SK-N-SH (cell line): Measurements from ENCODE around the gene C10orf90. TPM values are rescaled to one million over a fixed set of nuclear protein-coding genes. Genes with fewer than 3 reads are reported as not detected.

ENCODE experiments used
- CTCF ChIA-PET: fragments of 300-600, 350-600 bp; formaldehyde crosslinking; extraction: SDS; loops from one replicate; lab custom pipeline; 2021; lab: Yijun Ruan, JAX
- POLR2A ChIA-PET: fragments of 350-600 bp; sonication (Branson Sonifier 250); formaldehyde crosslinking; extraction: SDS; loops from one replicate; lab custom pipeline; 2020; ENCODE audit warnings: antibody characterized with exemption, inconsistent platforms; lab: Yijun Ruan, JAX
- DNase-seq: peaks from one replicate; pipeline ENCODE4 v3.0.0; 2012
- H2AFZ ChIP-seq: fragments of 200-600 bp; sonication (generic); 2 replicates; pipeline ENCODE4 v1.8.1; 2016; ENCODE audit warnings: antibody characterized with exemption, mild to moderate bottlenecking, low read depth
- H3F3A ChIP-seq: fragments of 200-600 bp; sonication (generic); replicated peaks from 2 replicates; pipeline ENCODE3; 2016; ENCODE audit warnings: antibody characterized with exemption, mild to moderate bottlenecking; ENCODE audit not compliant: insufficient read depth
- H3K27ac ChIP-seq, 2 experiments: fragments of 200-500 bp in 1 of 2; fragments of 200-600 bp in 1 of 2; sonication (Bioruptor generic) in 1 of 2; sonication (generic), shearing (Covaris generic) in 1 of 2; 2 replicates each; pipeline versions ENCODE4 v1.5.1 to v1.6.1; 2014 to 2016; ENCODE audit warnings: low read depth in 2 of 2, inconsistent platforms in 1 of 2, low read length in 1 of 2, mild to moderate bottlenecking in 1 of 2, mixed read lengths in 1 of 2
- H3K27me3 ChIP-seq: fragments of 200-600 bp; sonication (generic), shearing (Covaris generic); 2 replicates; pipeline ENCODE4 v1.6.1; 2016; ENCODE audit warnings: mixed run types; ENCODE audit not compliant: insufficient read depth
- H3K36me3 ChIP-seq, 2 experiments: fragments of 200-500 bp in 1 of 2; fragments of 200-600 bp in 1 of 2; sonication (Bioruptor generic) in 1 of 2; sonication (generic) in 1 of 2; replicated peaks in 1 of 2; 2 replicates each; pipeline versions ENCODE3 to v1.5.1; 2014 to 2016; ENCODE audit warnings: low read length in 1 of 2, mild to moderate bottlenecking in 1 of 2; ENCODE audit not compliant: insufficient read depth in 2 of 2, control insufficient read depth in 1 of 2
- H3K4me1 ChIP-seq, 2 experiments: fragments of 200-500 bp in 1 of 2; fragments of 200-600 bp in 1 of 2; sonication (Bioruptor generic) in 1 of 2; sonication (generic), shearing (Covaris generic) in 1 of 2; 2 replicates each; pipeline versions ENCODE4 v1.5.1 to v1.6.1; 2014 to 2016; ENCODE audit warnings: low read depth in 1 of 2, low read length in 1 of 2, mixed run types in 1 of 2; ENCODE audit not compliant: insufficient read depth in 2 of 2, control insufficient read depth in 1 of 2
- H3K4me2 ChIP-seq: fragments of 200-600 bp; sonication (generic), shearing (Covaris generic); 2 replicates; pipeline ENCODE4 v1.6.1; 2017; ENCODE audit warnings: mixed run types
- H3K4me3 ChIP-seq, 2 experiments: fragments of 200-500 bp in 1 of 2; fragments of 200-600 bp in 1 of 2; sonication (Bioruptor generic) in 1 of 2; sonication (generic), shearing (Covaris generic) in 1 of 2; 2 replicates each; pipeline versions ENCODE4 v1.5.1 to v1.8.1; 2014 to 2016; ENCODE audit warnings: low read depth in 2 of 2, inconsistent platforms in 1 of 2, low read length in 1 of 2, mild to moderate bottlenecking in 1 of 2, mixed read lengths in 1 of 2, moderate library complexity in 1 of 2
- H3K79me2 ChIP-seq: fragments of 200-600 bp; sonication (generic); 2 replicates; pipeline ENCODE4 v1.8.1; 2017; ENCODE audit warnings: mild to moderate bottlenecking; ENCODE audit not compliant: insufficient read depth
- H3K9ac ChIP-seq: fragments of 200-600 bp; sonication (generic); 2 replicates; pipeline ENCODE4 v1.6.1; 2017; ENCODE audit warnings: mixed run types
- H3K9me2 ChIP-seq: fragments of 200-600 bp; sonication (generic); 2 replicates; pipeline ENCODE4 v1.6.1; 2017; ENCODE audit warnings: mixed run types
- H3K9me3 ChIP-seq: fragments of 200-600 bp; sonication (generic); 2 replicates; pipeline ENCODE4 v1.6.1; 2017; ENCODE audit warnings: mixed run types, mild to moderate bottlenecking, moderate library complexity
- H4K20me1 ChIP-seq: fragments of 200-600 bp; sonication (generic); 2 replicates; pipeline ENCODE4 v1.6.1; 2017; ENCODE audit warnings: mild to moderate bottlenecking, mixed run types; ENCODE audit not compliant: insufficient read depth
- CHD2 ChIP-seq: fragments of 150-350 bp; IDR thresholded peaks from 2 replicates; pipeline ENCODE4 v1.6.1; 2018; ENCODE audit warnings: low read length; ENCODE audit not compliant: partially characterized antibody
- ELF1 ChIP-seq: IDR thresholded peaks from 2 replicates; pipeline ENCODE4 v1.4.0; 2012
- FOSL2 ChIP-seq: IDR thresholded peaks from 2 replicates; pipeline ENCODE4 v1.4.0; 2012; ENCODE audit warnings: low read depth, mild to moderate bottlenecking, moderate library complexity, borderline replicate concordance
- FOXJ3 ChIP-seq: sonication (generic); formaldehyde crosslinking; IDR thresholded peaks from 2 replicates; pipeline ENCODE4 v1.5.1; 2020; ENCODE audit warnings: mild to moderate bottlenecking, missing genetic modification reagents
- FOXM1 ChIP-seq: IDR thresholded peaks from 2 replicates; pipeline ENCODE4 v1.4.0; 2012; ENCODE audit warnings: low read depth, mild to moderate bottlenecking
- GABPA ChIP-seq: IDR thresholded peaks from 2 replicates; pipeline ENCODE4 v1.4.0; 2012; ENCODE audit warnings: low read depth, mild to moderate bottlenecking
- JUND ChIP-seq: IDR thresholded peaks from 2 replicates; pipeline ENCODE4 v1.4.0; 2012
- MEF2A ChIP-seq: IDR thresholded peaks from 2 replicates; pipeline ENCODE4 v1.4.0; 2012; ENCODE audit warnings: low read depth, borderline replicate concordance
- MXI1 ChIP-seq: IDR thresholded peaks from 2 replicates; pipeline ENCODE4 v1.6.1; 2012; ENCODE audit warnings: mild to moderate bottlenecking, low read depth, low read length, improper control_type of control experiment
- POLR2AphosphoS5 ChIP-seq: IDR thresholded peaks from 2 replicates; pipeline ENCODE4 v1.6.1; 2012; ENCODE audit warnings: low read depth, low read length
- RFX5 ChIP-seq: IDR thresholded peaks from 2 replicates; pipeline ENCODE4 v1.6.1; 2012; ENCODE audit warnings: mild to moderate bottlenecking, improper control_type of control experiment, low read length
- SMC3 ChIP-seq: IDR thresholded peaks from 2 replicates; pipeline ENCODE4 v1.6.1; 2012; ENCODE audit warnings: low read depth, low read length, improper control_type of control experiment
- TAF1 ChIP-seq: IDR thresholded peaks from 2 replicates; pipeline ENCODE4 v1.6.1; 2012; ENCODE audit warnings: low read depth, mild to moderate bottlenecking, low read length, moderate library complexity, borderline replicate concordance
- TCF12 ChIP-seq: IDR thresholded peaks from 2 replicates; pipeline ENCODE4 v1.4.0; 2012
- TEAD4 ChIP-seq: IDR thresholded peaks from 2 replicates; pipeline ENCODE4 v1.4.0; 2012; ENCODE audit warnings: mild to moderate bottlenecking, borderline replicate concordance; ENCODE audit not compliant: insufficient read depth
- WGBS: methylation state at CpG from one replicate; pipeline ENCODE4 v1.1.6; 2017; ENCODE audit warnings: low lambda C conversion rate; 5-methylcytosine and 5-hydroxymethylcytosine counted together
- polyA plus RNA-seq, 3 experiments: library from polyadenylated mRNA; depleted of rRNA; stranded (reverse); fragments of >200 nt; gene quantifications; 2 replicates each; pipeline ENCODE4 v1.2.3, GENCODE V29; 2012
- TF ChIP-seq, protein P1 (sequence below): fragments of 150-350 bp; IDR thresholded peaks from 2 replicates; pipeline ENCODE4 v1.6.1; 2017; ENCODE audit warnings: antibody characterized with exemption, low read length, low read depth, borderline replicate concordance
- TF ChIP-seq, protein P2 (sequence below): IDR thresholded peaks from 2 replicates; pipeline ENCODE4 v1.6.1; 2012; ENCODE audit warnings: mild to moderate bottlenecking, low read depth, low read length, moderate library complexity
- TF ChIP-seq, protein P3 (sequence below): fragments of 200-600 bp; sonication (generic); IDR thresholded peaks from 2 replicates; pipeline ENCODE4 v1.6.1; 2017; ENCODE audit warnings: antibody characterized with exemption, mild to moderate bottlenecking, moderate library complexity
- TF ChIP-seq, protein P4 (sequence below): IDR thresholded peaks from 2 replicates; pipeline ENCODE4; 2012

C10orf90 gene
- polyA plus RNA-seq, 1 of the 3 experiments (the other 2 are of a cell fraction) = 0.21 TPM

DNA sequence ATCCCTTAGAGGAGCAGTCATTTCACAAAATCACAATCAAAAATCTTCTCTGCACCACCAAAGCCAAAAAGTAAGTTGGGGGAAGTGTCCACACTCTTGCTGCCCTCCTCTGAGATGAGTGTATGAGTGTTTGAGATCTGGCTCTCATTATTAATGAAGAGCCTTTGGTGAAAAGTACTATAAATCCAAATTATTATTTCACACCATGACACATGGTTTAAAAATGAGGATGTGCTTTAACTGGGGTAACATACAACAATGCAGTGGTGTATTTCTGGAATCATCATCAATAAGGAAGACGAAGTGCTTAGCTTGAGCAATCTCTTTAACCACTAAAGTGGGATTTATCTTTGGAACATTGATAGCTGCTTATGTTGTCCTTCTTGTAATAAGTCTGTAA lies 168.1 kb downstream of the C10orf90 start:
- POLR2A ChIA-PET = no interaction called here
- 88% methylated on average over 1 of the region's 1 CpG for WGBS
- Histone ChIP-seq H3K4me3 (no peak overlapping the region), H3K79me2 (no peaks in the 10 kb centered on the region), H3K4me2 (no peak overlapping the region), H4K20me1 (no peaks in the 10 kb centered on the region), H3K36me3 (no peaks in the 10 kb centered on the region), H2AFZ (no peak overlapping the region), H3K27ac (no peak overlapping the region), H3K9me3 (no peaks in the 10 kb centered on the region), H3K9me2 (no peaks in the 10 kb centered on the region), H3K9ac (no peak overlapping the region), H3K27me3 (no peaks in the 10 kb centered on the region), H3F3A (no peaks in the 10 kb centered on the region), H3K4me1 (peaks cover 0 to 3% of the 10 kb centered on the region in 2 experiments; a peak in 1 of 4 replicates)
- TF ChIP-seq ELF1 (no peak), TCF12 (no peak), RFX5 (no peak), MXI1 (no peak), FOSL2 (no peak), POLR2AphosphoS5 (no peak), TEAD4 (no peak), SMC3 (no peak), CHD2 (no peak), MEF2A (no peak), GABPA (no peak), JUND (no peak), TAF1 (no peak), FOXJ3 (CRISPR knock-in tag) (no peak), FOXM1 (no peak)
- TF ChIP-seq, protein P1, sequence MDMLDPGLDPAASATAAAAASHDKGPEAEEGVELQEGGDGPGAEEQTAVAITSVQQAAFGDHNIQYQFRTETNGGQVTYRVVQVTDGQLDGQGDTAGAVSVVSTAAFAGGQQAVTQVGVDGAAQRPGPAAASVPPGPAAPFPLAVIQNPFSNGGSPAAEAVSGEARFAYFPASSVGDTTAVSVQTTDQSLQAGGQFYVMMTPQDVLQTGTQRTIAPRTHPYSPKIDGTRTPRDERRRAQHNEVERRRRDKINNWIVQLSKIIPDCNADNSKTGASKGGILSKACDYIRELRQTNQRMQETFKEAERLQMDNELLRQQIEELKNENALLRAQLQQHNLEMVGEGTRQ = no peak
- TF ChIP-seq, protein P2, sequence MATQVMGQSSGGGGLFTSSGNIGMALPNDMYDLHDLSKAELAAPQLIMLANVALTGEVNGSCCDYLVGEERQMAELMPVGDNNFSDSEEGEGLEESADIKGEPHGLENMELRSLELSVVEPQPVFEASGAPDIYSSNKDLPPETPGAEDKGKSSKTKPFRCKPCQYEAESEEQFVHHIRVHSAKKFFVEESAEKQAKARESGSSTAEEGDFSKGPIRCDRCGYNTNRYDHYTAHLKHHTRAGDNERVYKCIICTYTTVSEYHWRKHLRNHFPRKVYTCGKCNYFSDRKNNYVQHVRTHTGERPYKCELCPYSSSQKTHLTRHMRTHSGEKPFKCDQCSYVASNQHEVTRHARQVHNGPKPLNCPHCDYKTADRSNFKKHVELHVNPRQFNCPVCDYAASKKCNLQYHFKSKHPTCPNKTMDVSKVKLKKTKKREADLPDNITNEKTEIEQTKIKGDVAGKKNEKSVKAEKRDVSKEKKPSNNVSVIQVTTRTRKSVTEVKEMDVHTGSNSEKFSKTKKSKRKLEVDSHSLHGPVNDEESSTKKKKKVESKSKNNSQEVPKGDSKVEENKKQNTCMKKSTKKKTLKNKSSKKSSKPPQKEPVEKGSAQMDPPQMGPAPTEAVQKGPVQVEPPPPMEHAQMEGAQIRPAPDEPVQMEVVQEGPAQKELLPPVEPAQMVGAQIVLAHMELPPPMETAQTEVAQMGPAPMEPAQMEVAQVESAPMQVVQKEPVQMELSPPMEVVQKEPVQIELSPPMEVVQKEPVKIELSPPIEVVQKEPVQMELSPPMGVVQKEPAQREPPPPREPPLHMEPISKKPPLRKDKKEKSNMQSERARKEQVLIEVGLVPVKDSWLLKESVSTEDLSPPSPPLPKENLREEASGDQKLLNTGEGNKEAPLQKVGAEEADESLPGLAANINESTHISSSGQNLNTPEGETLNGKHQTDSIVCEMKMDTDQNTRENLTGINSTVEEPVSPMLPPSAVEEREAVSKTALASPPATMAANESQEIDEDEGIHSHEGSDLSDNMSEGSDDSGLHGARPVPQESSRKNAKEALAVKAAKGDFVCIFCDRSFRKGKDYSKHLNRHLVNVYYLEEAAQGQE = no peak
- TF ChIP-seq, protein P3, sequence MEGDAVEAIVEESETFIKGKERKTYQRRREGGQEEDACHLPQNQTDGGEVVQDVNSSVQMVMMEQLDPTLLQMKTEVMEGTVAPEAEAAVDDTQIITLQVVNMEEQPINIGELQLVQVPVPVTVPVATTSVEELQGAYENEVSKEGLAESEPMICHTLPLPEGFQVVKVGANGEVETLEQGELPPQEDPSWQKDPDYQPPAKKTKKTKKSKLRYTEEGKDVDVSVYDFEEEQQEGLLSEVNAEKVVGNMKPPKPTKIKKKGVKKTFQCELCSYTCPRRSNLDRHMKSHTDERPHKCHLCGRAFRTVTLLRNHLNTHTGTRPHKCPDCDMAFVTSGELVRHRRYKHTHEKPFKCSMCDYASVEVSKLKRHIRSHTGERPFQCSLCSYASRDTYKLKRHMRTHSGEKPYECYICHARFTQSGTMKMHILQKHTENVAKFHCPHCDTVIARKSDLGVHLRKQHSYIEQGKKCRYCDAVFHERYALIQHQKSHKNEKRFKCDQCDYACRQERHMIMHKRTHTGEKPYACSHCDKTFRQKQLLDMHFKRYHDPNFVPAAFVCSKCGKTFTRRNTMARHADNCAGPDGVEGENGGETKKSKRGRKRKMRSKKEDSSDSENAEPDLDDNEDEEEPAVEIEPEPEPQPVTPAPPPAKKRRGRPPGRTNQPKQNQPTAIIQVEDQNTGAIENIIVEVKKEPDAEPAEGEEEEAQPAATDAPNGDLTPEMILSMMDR = no peak
- TF ChIP-seq, protein P4, sequence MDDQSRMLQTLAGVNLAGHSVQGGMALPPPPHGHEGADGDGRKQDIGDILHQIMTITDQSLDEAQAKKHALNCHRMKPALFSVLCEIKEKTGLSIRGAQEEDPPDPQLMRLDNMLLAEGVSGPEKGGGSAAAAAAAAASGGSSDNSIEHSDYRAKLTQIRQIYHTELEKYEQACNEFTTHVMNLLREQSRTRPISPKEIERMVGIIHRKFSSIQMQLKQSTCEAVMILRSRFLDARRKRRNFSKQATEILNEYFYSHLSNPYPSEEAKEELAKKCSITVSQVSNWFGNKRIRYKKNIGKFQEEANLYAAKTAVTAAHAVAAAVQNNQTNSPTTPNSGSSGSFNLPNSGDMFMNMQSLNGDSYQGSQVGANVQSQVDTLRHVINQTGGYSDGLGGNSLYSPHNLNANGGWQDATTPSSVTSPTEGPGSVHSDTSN = no peak
- CTCF ChIA-PET = interaction anchor here (0.7 to 4.7 kb wide), 7 partner anchors 13 to 568 kb away, joined by 3 to 46 read pairs (median 17); no protein-coding TSS in a partner anchor
- no peak for DNase-seq
